OCI-LY1 (cell line): ENCODE measurements around the gene SAYSD1.

Experiments
- EZH2 ChIP-seq: fragments of 200-600 bp; sonication (generic), shearing (Covaris generic); IDR thresholded peaks from 2 replicates; pipeline ENCODE4 v1.8.0; 2017; ENCODE audit warnings: borderline replicate concordance, mixed run types, mild to moderate bottlenecking, antibody characterized with exemption, low read length, moderate library complexity, mixed read lengths
- TF ChIP-seq, protein P1 (sequence below): fragments of 200-600 bp; sonication (generic), shearing (Covaris generic); IDR thresholded peaks from 2 replicates; pipeline ENCODE4 v1.5.1; 2017; ENCODE audit warnings: mild to moderate bottlenecking, antibody characterized with exemption, low read length, moderate library complexity, mixed read lengths

DNA sequence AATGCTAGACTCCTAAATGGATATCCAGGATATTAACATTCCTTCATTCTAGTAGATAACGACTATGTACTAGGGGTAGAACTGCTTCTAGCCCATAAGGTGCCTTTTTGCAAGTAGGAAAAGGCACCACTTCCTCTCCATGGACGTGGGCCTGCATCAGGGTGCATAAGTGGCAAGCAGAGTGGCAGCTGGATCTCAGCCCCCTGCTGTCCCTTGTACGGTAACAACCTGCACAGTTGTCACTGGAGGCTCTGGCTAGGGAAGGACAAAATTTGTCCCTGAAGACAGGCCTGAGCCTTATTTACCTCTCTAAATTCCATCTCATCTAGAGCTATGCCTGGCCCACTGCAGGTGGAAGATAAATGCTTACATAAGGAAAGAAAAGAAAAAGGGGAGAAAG, 42.5 kb upstream of the SAYSD1 start:
- TF ChIP-seq, protein P1, sequence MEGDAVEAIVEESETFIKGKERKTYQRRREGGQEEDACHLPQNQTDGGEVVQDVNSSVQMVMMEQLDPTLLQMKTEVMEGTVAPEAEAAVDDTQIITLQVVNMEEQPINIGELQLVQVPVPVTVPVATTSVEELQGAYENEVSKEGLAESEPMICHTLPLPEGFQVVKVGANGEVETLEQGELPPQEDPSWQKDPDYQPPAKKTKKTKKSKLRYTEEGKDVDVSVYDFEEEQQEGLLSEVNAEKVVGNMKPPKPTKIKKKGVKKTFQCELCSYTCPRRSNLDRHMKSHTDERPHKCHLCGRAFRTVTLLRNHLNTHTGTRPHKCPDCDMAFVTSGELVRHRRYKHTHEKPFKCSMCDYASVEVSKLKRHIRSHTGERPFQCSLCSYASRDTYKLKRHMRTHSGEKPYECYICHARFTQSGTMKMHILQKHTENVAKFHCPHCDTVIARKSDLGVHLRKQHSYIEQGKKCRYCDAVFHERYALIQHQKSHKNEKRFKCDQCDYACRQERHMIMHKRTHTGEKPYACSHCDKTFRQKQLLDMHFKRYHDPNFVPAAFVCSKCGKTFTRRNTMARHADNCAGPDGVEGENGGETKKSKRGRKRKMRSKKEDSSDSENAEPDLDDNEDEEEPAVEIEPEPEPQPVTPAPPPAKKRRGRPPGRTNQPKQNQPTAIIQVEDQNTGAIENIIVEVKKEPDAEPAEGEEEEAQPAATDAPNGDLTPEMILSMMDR, result no peak
- no peak for TF ChIP-seq EZH2
